ENCODE results near the gene MESD.

- no peak for TF ChIP-seq POLR2A (IDR thresholded peaks at IDR 0.05)
- TF ChIP-seq, protein P1, sequence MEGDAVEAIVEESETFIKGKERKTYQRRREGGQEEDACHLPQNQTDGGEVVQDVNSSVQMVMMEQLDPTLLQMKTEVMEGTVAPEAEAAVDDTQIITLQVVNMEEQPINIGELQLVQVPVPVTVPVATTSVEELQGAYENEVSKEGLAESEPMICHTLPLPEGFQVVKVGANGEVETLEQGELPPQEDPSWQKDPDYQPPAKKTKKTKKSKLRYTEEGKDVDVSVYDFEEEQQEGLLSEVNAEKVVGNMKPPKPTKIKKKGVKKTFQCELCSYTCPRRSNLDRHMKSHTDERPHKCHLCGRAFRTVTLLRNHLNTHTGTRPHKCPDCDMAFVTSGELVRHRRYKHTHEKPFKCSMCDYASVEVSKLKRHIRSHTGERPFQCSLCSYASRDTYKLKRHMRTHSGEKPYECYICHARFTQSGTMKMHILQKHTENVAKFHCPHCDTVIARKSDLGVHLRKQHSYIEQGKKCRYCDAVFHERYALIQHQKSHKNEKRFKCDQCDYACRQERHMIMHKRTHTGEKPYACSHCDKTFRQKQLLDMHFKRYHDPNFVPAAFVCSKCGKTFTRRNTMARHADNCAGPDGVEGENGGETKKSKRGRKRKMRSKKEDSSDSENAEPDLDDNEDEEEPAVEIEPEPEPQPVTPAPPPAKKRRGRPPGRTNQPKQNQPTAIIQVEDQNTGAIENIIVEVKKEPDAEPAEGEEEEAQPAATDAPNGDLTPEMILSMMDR (IDR thresholded peaks at IDR 0.05) = no peak
- no peak for TF ChIP-seq POLR2AphosphoS5 (IDR thresholded peaks at IDR 0.05)
Observed at GRCh38 chr15:81001152-81002008, 11.8 kb upstream of the MESD start.
